Measurements from ENCODE around the gene BCL7C.
"Not testable (repeated sequence)": the region's sequence is repeated elsewhere in the genome, so short reads cannot be mapped to it uniquely, and the experiment has no call there.

Gene BCL7C

DNA sequence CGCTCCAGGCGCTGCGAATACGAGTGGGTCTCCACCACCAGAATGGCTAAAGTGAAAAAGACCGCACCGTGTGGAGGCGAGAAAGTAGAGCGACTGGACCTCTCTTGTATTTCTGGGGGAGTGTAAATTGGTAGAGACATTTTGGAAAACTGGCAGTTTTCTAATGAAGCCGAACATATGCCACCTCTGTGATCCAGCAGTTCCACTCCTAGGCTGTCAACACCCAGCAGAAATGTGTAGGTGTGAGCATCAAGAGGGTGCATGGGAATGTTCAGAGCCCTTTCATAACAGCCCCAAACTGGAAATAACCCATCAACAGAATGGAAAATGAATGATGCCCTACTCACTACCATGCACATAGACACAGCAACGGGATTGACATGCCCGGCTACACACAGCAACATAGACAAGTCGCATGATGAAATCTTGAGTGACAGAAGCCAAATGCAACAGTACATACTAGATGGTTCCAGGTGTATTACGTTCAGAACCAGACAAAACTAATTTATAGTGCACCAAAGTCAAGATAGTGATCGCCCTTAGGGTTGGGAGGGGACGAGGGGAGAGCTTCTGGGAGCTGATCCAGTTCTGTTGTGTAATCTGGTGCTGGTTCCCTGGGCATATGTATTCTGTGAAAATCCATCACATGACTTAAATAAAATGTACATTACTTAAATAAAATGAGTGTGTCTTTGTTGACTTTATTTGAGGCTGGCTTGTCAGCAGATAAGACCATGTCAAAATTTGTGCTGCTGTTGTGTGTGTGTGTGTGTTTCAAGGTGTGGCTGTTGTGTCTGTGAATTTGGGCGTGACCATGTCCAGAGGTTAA, 877 bp upstream of the BCL7C start:
- DNase-seq = no peak

- peak; percentile 28 for DNase-seq
Measured at GRCh38 chr16:30893417-30893743, 497 bp downstream of the BCL7C start.

DNA sequence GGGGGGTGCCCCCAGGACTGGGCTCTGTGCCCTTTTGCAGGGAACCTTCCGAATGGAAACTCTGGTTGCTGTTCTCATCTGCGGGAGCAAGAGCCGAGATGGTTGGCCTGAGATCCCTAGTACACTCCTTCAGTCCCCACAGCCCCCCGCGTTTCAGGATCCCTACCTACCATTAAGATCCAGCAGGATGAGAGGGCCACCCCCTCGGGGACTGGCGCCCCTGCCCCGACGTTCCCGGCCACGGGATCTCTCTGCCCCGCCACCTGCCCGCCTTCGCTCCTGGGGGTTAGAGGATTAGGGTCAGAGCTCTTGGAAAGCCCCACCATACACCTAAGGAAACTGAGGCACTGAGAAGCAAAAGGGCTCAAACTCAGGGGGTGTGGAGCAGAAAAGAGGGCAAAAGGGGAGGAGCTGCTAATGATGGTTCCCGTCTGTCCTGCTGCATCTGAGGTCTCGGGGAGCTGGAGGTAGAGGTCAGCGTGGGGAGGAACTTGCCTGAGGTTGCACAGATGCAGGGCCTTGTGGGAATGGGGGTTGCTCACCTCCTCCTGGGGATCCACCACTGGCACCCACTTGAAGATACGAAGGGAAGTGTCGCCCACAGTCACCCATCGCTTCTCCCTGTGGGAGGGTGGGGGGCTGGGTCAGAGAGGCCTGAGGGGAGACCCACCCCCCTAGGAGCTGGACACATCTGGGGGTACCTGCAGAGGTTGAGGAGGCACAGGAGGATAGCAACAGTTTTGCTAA, 1.0 kb downstream of the BCL7C start:
- DNase-seq = no peak

- DNase-seq = not testable (repeated sequence)
Measured at GRCh38 chr16:30891043-30891823, 2.6 kb downstream of the BCL7C start.

DNA sequence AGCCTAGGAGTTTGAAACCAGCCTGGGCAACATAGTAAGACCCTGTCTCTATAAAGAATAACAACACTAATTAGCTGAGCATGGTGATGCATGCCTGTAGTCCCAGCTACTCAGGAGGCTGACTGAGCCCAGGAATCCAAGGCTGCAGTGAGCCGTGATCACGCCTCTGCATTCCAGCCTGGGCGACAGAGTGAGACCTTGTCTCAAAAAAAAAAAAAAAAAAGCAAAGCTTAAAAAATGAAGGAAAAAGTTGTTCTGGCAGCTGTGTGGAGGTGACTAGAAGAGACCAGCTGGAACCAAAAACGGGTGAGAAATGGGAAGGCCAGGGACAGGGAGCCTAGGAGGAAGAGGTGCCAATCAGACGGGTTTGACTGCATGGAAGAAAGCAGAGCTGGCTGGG, 4.2 kb downstream of the BCL7C start:
- no peak for DNase-seq

- DNase-seq = no peak
Measured at GRCh38 chr16:30888856-30889499, 4.9 kb downstream of the BCL7C start.

DNA sequence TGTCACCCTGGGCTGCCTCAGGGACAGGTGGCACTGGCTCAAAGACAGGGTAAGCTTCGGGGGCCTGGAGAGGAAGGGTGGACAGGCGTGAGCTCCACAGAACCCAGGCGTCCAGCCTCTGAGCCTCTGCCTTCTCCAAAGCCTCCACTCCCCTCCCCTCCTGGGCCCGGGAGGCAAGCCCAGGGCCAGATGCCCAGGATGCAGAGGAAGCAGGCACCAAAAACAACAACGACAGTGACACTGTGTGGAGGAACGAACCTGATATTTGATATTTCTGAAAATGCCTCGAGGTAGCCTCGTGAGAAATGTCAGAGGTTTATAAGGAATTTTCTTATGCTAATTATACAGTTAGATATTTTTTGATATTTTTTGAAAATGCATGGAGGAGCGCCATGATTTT, 6.0 kb downstream of the BCL7C start:
- DNase-seq = no peak

GRCh38 chr16:30886145-30886544, 7.7 kb downstream of the BCL7C start:
- DNase-seq = no peak

DNA sequence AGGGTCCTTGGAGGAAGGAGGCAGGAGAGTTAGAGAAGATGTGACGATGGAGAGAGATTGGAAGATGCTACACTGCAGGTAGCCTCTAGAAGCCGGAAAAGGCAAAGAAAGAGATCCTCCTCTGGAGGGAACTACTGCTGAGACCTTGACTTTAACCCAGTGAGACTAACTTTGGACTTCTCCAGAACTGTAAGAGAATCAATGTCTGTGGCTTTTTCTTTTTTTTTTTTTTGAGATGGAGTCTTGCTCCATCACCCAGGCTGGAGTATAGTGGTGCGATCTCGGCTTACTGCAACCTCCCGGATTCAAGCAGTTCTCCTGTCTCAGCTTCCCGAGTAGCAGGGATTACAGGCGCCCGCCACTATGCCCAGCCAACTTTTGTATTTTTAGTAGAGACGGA, 8.7 kb downstream of the BCL7C start:
- no peak for DNase-seq

DNA sequence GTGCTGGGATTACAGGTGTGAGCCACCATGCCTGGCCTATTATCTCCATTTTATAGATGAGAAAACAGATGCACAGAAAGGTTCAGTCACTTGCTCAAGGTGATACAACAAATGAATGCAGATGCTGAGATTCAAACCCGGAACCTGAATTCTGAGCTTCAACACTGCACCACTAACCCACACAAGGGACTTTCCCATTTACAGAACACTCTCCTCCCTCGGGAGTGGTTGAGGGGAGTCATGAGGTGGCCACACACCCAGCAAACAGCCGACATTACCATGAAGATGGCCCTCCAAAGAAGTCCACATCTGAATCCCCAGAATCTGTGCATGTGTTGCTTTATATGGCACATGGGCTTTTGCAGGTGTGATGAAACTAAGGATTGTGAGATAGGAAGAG, 9.1 kb downstream of the BCL7C start:
- no peak for DNase-seq

GRCh38 chr16:30882429-30883310, 11.2 kb downstream of the BCL7C start:
- no peak for DNase-seq

GRCh38 chr16:30876867-30877266, 17.0 kb downstream of the BCL7C start:
- DNase-seq = no peak

- DNase-seq = peak; percentile 40
Measured at GRCh38 chr16:30875871-30876801, 17.7 kb downstream of the BCL7C start.

DNA sequence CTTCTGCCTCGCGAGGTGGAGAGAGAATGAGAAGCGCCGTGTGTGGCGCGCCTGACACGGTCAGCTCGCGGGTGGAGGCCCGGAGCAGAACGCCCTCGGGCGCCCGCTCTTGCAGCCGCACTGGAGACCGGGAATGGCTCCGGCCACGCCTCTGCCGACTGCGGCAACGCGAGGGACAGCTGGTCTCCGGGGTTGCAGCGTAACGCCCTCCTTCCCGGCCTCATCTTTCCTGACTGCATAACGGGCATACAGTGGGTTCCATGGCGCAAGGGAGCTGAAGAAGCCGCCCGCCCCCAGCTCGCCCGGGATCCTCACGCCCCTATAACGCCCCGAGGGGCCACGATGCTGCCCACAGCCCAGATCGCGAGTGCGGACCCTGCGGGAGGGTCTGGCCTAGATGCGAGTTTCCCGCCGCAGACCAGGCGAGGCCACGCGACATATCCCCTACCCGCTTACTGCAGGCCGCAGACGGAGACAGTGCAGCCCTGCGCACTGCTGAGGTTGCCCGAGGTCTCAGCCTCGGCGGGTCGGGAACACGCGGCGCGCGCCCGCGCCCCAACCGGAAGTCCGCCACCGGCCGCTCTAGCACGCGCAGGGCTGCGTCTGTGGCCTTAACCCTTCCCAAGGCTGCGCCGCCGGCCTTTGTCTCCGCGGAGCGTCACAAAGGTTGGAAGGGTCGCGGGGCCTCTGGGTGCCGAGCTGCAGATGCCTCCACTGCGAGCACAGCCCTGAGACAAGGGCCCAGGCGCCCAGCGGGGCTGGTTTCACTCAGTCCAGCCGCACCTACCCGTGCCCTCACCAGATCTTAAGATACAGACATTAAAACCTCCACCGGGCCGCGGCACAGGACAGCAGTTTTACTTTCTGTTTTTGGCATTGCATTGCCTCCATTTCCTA, 18.8 kb downstream of the BCL7C start:
- DNase-seq = peak; percentile 88

- DNase-seq = no peak
Measured at GRCh38 chr16:30874244-30874820, 19.5 kb downstream of the BCL7C start.

- no peak for DNase-seq
Measured at GRCh38 chr16:30870904-30871303, 23.0 kb downstream of the BCL7C start.

GRCh38 chr16:30867747-30868146, 26.1 kb downstream of the BCL7C start:
- no peak for DNase-seq

- no peak for DNase-seq
Measured at GRCh38 chr16:30866031-30866430, 27.8 kb downstream of the BCL7C start.

DNA sequence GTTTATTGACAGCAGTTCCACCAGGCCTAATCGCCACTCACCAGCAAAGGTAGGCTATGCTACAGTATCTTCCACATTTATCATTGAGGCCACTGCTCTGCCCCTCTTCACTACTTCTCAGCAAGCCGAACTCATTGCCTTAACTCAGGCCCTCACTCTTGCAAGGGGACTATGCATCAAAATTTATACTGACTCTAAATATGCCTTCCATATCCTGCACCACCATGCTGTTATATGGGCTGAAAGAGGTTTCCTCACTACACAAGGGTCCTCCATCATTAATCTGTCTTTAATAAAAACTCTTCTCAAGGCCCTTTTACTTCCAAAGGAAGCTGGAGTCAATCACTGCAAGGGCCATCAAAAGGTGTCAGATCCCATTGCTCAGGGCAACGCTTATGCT, 30.7 kb downstream of the BCL7C start:
- not testable (repeated sequence) for DNase-seq

All from NCI-H1092 treated with DMSO at 0.1 percent for 48 hours (cell line).